CD8-positive, alpha-beta memory T cell (primary cell): ENCODE data around the gene MAP1LC3B. TPM values are rescaled to one million over a fixed set of nuclear protein-coding genes. Genes with fewer than 3 reads are reported as not detected.

Source experiments
- CTCF ChIA-PET: fragments of 350-600 bp; sonication (Branson Sonifier 250); formaldehyde crosslinking; loops from one replicate; lab custom pipeline; 2021; ENCODE audit warnings: antibody characterized with exemption; lab: Charles Lee
- POLR2A ChIA-PET: fragments of 350-600 bp; sonication (Branson Sonifier 250); formaldehyde crosslinking; loops from one replicate; lab custom pipeline; 2021; ENCODE audit warnings: antibody characterized with exemption; lab: Charles Lee
- DNase-seq, 5 donors: peaks; one replicate each; pipeline versions ENCODE4 v3.0.0 to v3.0.0-alpha.2; 2020 to 2022; ENCODE audit warnings: mixed read lengths in 1 of 5
- H3K27ac ChIP-seq: one replicate; pipeline ENCODE4 v1.7.0; 2013; ENCODE audit warnings: low read depth, mild to moderate bottlenecking, low read length, moderate library complexity
- H3K27me3 ChIP-seq: 2 replicates; pipeline ENCODE4 v1.7.0; 2013; ENCODE audit warnings: low read length, mild to moderate bottlenecking; ENCODE audit not compliant: insufficient read depth, poor library complexity, severe bottlenecking
- H3K36me3 ChIP-seq: 2 replicates; pipeline ENCODE4 v1.7.0; 2013; ENCODE audit warnings: mild to moderate bottlenecking, low read length, moderate library complexity; ENCODE audit not compliant: insufficient read depth
- H3K4me1 ChIP-seq: 2 replicates; pipeline ENCODE4 v1.7.0; 2013; ENCODE audit warnings: mild to moderate bottlenecking, low read length, moderate library complexity; ENCODE audit not compliant: insufficient read depth
- H3K4me3 ChIP-seq: 2 replicates; pipeline ENCODE4 v1.7.0; 2013; ENCODE audit warnings: mild to moderate bottlenecking, low read length
- H3K9me3 ChIP-seq: 2 replicates; pipeline ENCODE4 v1.7.0; 2013; ENCODE audit warnings: mild to moderate bottlenecking, low read length
- H3K27ac Mint-ChIP-seq, 8 donors: one replicate each; pipeline ENCODE4 v1.8.0; 2020 to 2021; ENCODE audit warnings: mixed read lengths in 8 of 8, mild to moderate bottlenecking in 6 of 8, inconsistent platforms in 3 of 8, moderate library complexity in 3 of 8
- H3K27me3 Mint-ChIP-seq, 2 donors: one replicate each; pipeline ENCODE4 v1.8.0; 2020 to 2021; ENCODE audit warnings: mixed read lengths in 2 of 2, mild to moderate bottlenecking in 1 of 2, moderate library complexity in 1 of 2
- H3K36me3 Mint-ChIP-seq, 3 donors: one replicate each; pipeline ENCODE4 v1.8.0; 2020 to 2021; ENCODE audit warnings: mixed read lengths in 3 of 3, inconsistent platforms in 1 of 3, mild to moderate bottlenecking in 1 of 3
- H3K4me1 Mint-ChIP-seq, 3 donors: one replicate each; pipeline ENCODE4 v1.8.0; 2020 to 2021; ENCODE audit warnings: mixed read lengths in 3 of 3, inconsistent platforms in 1 of 3, mild to moderate bottlenecking in 1 of 3
- H3K4me3 Mint-ChIP-seq, 7 donors: one replicate each; pipeline ENCODE4 v1.8.0; 2020 to 2021; ENCODE audit warnings: mixed read lengths in 7 of 7, mild to moderate bottlenecking in 6 of 7, moderate library complexity in 4 of 7, inconsistent platforms in 2 of 7
- H3K9me3 Mint-ChIP-seq, 5 donors: one replicate each; pipeline ENCODE4 v1.8.0; 2020 to 2022; ENCODE audit warnings: mixed read lengths in 5 of 5, mild to moderate bottlenecking in 3 of 5, moderate library complexity in 2 of 5, inconsistent platforms in 1 of 5
- polyA plus RNA-seq: library from polyadenylated mRNA; unstranded; fragments of 300-500 nt; fragmentation: Illumina TruSeq; gene quantifications from one replicate; pipeline ENCODE4 v1.2.3, GENCODE V29; 2021
- total RNA-seq, 2 experiments: library from RNA; stranded (reverse); gene quantifications; one replicate each; pipeline ENCODE4 v1.2.3, GENCODE V29; 2021

MAP1LC3B gene
- total RNA-seq (10 to 100 TPM; 47.1 to 51.5 TPM), polyA plus RNA-seq (151 TPM)

DNA sequence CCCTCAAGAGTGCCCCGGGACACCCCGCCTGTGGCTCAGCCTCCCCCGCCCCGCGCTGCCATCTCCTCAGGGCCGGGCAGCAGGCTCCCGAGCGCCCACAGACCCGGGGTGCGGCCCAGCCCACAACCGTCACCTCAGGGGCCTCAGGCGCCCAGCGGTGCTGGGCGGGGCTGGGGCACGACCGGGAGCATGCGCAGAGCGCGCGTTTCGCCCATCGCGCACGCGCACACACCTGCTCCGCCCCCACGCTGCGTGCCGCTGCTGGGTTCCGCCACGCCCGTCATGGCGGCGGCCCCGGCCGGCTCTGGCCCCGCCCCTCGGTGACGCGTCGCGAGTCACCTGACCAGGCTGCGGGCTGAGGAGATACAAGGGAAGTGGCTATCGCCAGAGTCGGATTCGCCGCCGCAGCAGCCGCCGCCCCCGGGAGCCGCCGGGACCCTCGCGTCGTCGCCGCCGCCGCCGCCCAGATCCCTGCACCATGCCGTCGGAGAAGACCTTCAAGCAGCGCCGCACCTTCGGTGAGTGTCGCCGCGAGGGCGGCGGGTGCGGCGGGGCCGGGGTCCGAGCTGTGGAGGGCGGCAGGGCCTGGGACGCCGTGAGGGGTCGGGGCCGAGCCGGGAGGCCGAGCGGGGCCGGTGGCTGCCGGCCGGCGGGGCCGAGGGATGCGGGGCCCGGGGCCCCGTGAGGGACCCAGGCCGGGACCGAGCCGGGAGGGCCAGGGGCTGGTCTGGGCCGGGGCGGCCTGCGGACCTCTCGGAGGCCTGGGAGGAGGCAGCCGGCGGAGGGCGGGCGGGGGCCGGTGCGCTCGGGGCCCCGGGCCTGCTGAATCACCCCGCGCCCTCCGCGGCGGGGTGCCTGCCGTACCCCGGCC lies at the start of gene MAP1LC3B:
TSS of gene MAP1LC3B (plus strand) at position 387 of the 871 bp plus-strand sequence. CDS start at position 479, 92 bp downstream.
- Mint-ChIP-seq H3K27ac (peak within 1 kb of the TSS; percentile 89 to 98 (median 94)), H3K27me3 (no peaks in the 10 kb centered on the region), H3K4me3 (peak within 1 kb of the TSS; percentile 91 to 95 (median 92)), H3K9me3 (no peaks in the 10 kb centered on the region), H3K36me3 (peaks cover 0 to 22% (median 4%) of the 10 kb centered on the region in 3 donors), H3K4me1 (peaks cover 48 to 65% (median 60%) of the 10 kb centered on the region in 3 donors)
- DNase-seq = peak; percentile 96 to 100 (median 98)
- H3K27ac ChIP-seq = peak within 1 kb of the TSS; percentile 85
- peaks cover 49% of the 10 kb centered on the region for H3K4me1 ChIP-seq
- H3K36me3 ChIP-seq = peaks cover 5% of the 10 kb centered on the region
- CTCF ChIA-PET = interaction anchor here (3.9 to 4.6 kb wide), 2 partner anchors 10 to 75 kb away, joined by 30 to 41 read pairs; partner anchors contain the start of genes C16orf95 and FBXO31
- H3K4me3 ChIP-seq = peak within 1 kb of the TSS; percentile 53
- POLR2A ChIA-PET = interaction anchor here (2.5 to 3.5 kb wide), 2 partner anchors 9 to 75 kb away, joined by 11 to 38 read pairs; partner anchors contain the start of genes C16orf95 and FBXO31
- no peaks in the 10 kb centered on the region for H3K9me3 ChIP-seq
- H3K27me3 ChIP-seq = no peaks in the 10 kb centered on the region

- no peak overlapping the region for H3K4me3 ChIP-seq
- no peak overlapping the region for H3K27ac ChIP-seq
- POLR2A ChIA-PET = no interaction called here
- no peaks in the 10 kb centered on the region for H3K27me3 Mint-ChIP-seq
- no peak for DNase-seq
- CTCF ChIA-PET = no interaction called here
- H3K4me1 ChIP-seq = peaks cover 12% of the 10 kb centered on the region
- H3K9me3 Mint-ChIP-seq = no peaks in the 10 kb centered on the region
- peaks cover 6 to 30% (median 10%) of the 10 kb centered on the region in 3 donors for H3K4me1 Mint-ChIP-seq
- no peaks in the 10 kb centered on the region for H3K27me3 ChIP-seq
- H3K9me3 ChIP-seq = no peaks in the 10 kb centered on the region
- H3K4me3 Mint-ChIP-seq = no peak overlapping the region
- peaks cover 12% of the 10 kb centered on the region for H3K36me3 ChIP-seq
- H3K36me3 Mint-ChIP-seq = peaks cover 0 to 81% (median 12%) of the 10 kb centered on the region in 3 donors
- no peak overlapping the region for H3K27ac Mint-ChIP-seq
Measured at GRCh38 chr16:87342504-87342903, 49.6 kb upstream of the MAP1LC3B start.

GRCh38 chr16:87342978-87343752 lies 49.0 kb upstream of the MAP1LC3B start:
- H3K9me3 ChIP-seq = no peaks in the 10 kb centered on the region
- no peak overlapping the region for H3K4me3 ChIP-seq
- H3K36me3 ChIP-seq = peaks cover 12% of the 10 kb centered on the region
- no peaks in the 10 kb centered on the region for H3K9me3 Mint-ChIP-seq
- no peak overlapping the region for H3K27ac ChIP-seq
- no peak overlapping the region for H3K4me3 Mint-ChIP-seq
- no peaks in the 10 kb centered on the region for H3K27me3 Mint-ChIP-seq
- peak overlapping the region in 3 of 8 donors; percentile 15 to 91 (median 78) for H3K27ac Mint-ChIP-seq
- peaks cover 6 to 27% (median 10%) of the 10 kb centered on the region in 3 donors for H3K4me1 Mint-ChIP-seq
- H3K4me1 ChIP-seq = peaks cover 12% of the 10 kb centered on the region
- no peak for DNase-seq
- no peaks in the 10 kb centered on the region for H3K27me3 ChIP-seq
- H3K36me3 Mint-ChIP-seq = peaks cover 0 to 78% (median 12%) of the 10 kb centered on the region in 3 donors
- ChIA-PET POLR2A (no interaction called here), CTCF (interaction anchor here (1.0 kb wide), 1 partner anchor 40 kb away, joined by 5 read pairs; the partner anchor contains the start of gene FBXO31)

- ChIA-PET CTCF (interaction anchor here (1.0 kb wide), 1 partner anchor 40 kb away, joined by 5 read pairs; the partner anchor contains the start of gene FBXO31), POLR2A (no interaction called here)
- H3K4me1 ChIP-seq = peaks cover 12% of the 10 kb centered on the region
- DNase-seq = no peak
- Mint-ChIP-seq H3K27me3 (no peaks in the 10 kb centered on the region), H3K27ac (peak overlapping the region in 2 of 8 donors; percentile 56 to 91), H3K36me3 (peaks cover 0 to 81% (median 11%) of the 10 kb centered on the region in 3 donors), H3K4me3 (peak overlapping the region in 1 of 7 donors; percentile 59), H3K9me3 (no peaks in the 10 kb centered on the region), H3K4me1 (peaks cover 6 to 27% (median 10%) of the 10 kb centered on the region in 3 donors)
- no peak overlapping the region for H3K27ac ChIP-seq
- no peaks in the 10 kb centered on the region for H3K27me3 ChIP-seq
- no peaks in the 10 kb centered on the region for H3K9me3 ChIP-seq
- H3K36me3 ChIP-seq = peaks cover 13% of the 10 kb centered on the region
- no peak overlapping the region for H3K4me3 ChIP-seq
Measured at GRCh38 chr16:87343753-87344050, 48.4 kb upstream of the MAP1LC3B start.

GRCh38 chr16:87344165-87344930 lies 47.8 kb upstream of the MAP1LC3B start:
- Mint-ChIP-seq H3K4me3 (peak overlapping the region in 2 of 7 donors; percentile 11 to 59), H3K27ac (peak overlapping the region in 5 of 8 donors; percentile 15 to 89 (median 56)), H3K4me1 (peaks cover 6 to 27% (median 13%) of the 10 kb centered on the region in 3 donors), H3K36me3 (peaks cover 0 to 81% (median 8%) of the 10 kb centered on the region in 3 donors), H3K27me3 (no peaks in the 10 kb centered on the region), H3K9me3 (no peaks in the 10 kb centered on the region)
- H3K9me3 ChIP-seq = no peaks in the 10 kb centered on the region
- no peak overlapping the region for H3K4me3 ChIP-seq
- ChIA-PET POLR2A (no interaction called here), CTCF (interaction anchor here (1.0 kb wide), 1 partner anchor 39 kb away, joined by 5 read pairs; the partner anchor contains the start of gene FBXO31)
- H3K27ac ChIP-seq = no peak overlapping the region
- DNase-seq = no peak
- peaks cover 12% of the 10 kb centered on the region for H3K4me1 ChIP-seq
- H3K36me3 ChIP-seq = peaks cover 17% of the 10 kb centered on the region
- H3K27me3 ChIP-seq = no peaks in the 10 kb centered on the region

DNA sequence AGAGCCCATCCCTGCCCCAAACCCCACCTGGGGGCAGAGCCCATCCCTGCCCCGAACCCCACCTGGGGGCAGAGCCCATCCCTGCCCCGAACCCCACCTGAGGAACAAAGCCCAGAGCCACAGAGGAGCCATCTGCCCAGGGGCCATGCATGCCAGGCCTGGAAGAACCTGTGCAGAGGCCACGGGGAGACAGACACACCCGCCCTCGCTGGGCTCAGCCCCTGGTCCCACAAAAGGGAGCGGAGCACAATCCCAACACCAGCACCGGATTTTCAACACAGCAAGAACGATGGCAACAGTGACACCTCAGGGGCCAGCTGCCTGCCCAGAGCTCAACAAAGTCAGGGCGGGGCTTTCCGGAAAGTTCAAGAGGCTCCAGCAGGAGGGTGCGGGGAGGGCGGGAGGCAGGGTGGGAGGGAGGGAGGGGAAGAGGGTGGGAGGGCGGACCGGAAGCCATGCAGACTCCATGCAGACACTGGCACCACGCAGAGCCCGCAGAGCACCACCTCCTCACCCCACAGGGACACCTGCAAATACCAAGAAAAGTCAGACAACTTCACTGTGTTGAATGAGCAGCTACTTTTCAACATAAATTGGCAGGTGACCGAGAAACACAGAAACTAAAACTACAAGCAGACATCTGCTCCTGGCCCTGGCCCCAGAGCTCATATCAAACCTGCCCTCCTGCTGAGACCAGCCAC lies 47.1 kb upstream of the MAP1LC3B start:
- ChIA-PET POLR2A (no interaction called here), CTCF (no interaction called here)
- DNase-seq = peak; percentile 6 to 71 (median 47)
- Mint-ChIP-seq H3K9me3 (no peaks in the 10 kb centered on the region), H3K36me3 (peaks cover 0 to 82% (median 8%) of the 10 kb centered on the region in 3 donors), H3K27me3 (no peaks in the 10 kb centered on the region), H3K4me1 (peaks cover 6 to 31% (median 17%) of the 10 kb centered on the region in 3 donors), H3K4me3 (peak overlapping the region in 6 of 7 donors; percentile 35 to 84 (median 68)), H3K27ac (peak overlapping the region; percentile 82 to 96 (median 92))
- Histone ChIP-seq H3K4me1 (peaks cover 12% of the 10 kb centered on the region), H3K4me3 (no peak overlapping the region), H3K27me3 (no peaks in the 10 kb centered on the region), H3K27ac (no peak overlapping the region), H3K9me3 (no peaks in the 10 kb centered on the region), H3K36me3 (peaks cover 17% of the 10 kb centered on the region)
